DND-41 (cell line): ENCODE measurements around the gene TAAR5.

Experiments used
- CTCF ChIP-seq: IDR thresholded peaks from 2 replicates; pipeline ENCODE4 v1.5.1; 2012; ENCODE audit warnings: borderline replicate concordance, low read length, moderate library complexity, mild to moderate bottlenecking; ENCODE audit not compliant: poor library complexity, severe bottlenecking; ENCODE audit errors: extremely low read depth
- EZH2 ChIP-seq: IDR thresholded peaks from 3 replicates; pipeline ENCODE4 v1.6.1; 2012; ENCODE audit warnings: borderline replicate concordance, low read depth, mild to moderate bottlenecking, moderate library complexity, low read length, inconsistent platforms; ENCODE audit not compliant: severe bottlenecking

- TF ChIP-seq CTCF (no peak), EZH2 (no peak)
These were observed 22.0 kb downstream of the TAAR5 start for GRCh38 chr6:132567566-132567965.
